Measurements from ENCODE around the gene RAB13. TPM values are rescaled to one million over a fixed set of nuclear protein-coding genes. Genes with fewer than 3 reads are reported as not detected.

Gene RAB13
- total and polyA plus RNA-seq, 2 donors (not counting 1 experiment from before 2014, with no cell fraction given): 0.09 to 9.7 TPM

- H3K9me3 ChIP-seq (ENCODE audit: control extremely low read depth in 1 of 3, control insufficient read depth in 2 of 3, insufficient read depth in 1 of 3, low read length in 2 of 3): no peaks in the 10 kb centered on the region
- H2AFZ ChIP-seq (ENCODE audit: insufficient read depth, low read depth, low read length, poor library complexity, severe bottlenecking): no peak overlapping the region
- Mint-ChIP-seq H3K9me3 (ENCODE audit: insufficient read depth) (no peaks in the 10 kb centered on the region), H3K27ac (peak overlapping the region; percentile 85), H3K4me1 (peaks cover 63% of the 10 kb centered on the region), H3K4me3 (peak overlapping the region; percentile 83), H3K27me3 (no peaks in the 10 kb centered on the region)
- no peak overlapping the region for H3K4me3 ChIP-seq (ENCODE audit: control extremely low read depth in 1 of 5, extremely low read depth in 1 of 5, insufficient read depth in 1 of 5, low read depth in 2 of 5, low read length in 4 of 5)
- H3K4me1 ChIP-seq (ENCODE audit: control insufficient read depth in 2 of 2, insufficient read depth in 2 of 2, low read length in 2 of 2): peaks cover 50 to 55% of the 10 kb centered on the region in 2 donors
- H3K27ac ChIP-seq (ENCODE audit: low read length in 2 of 2): peak overlapping the region in 1 of 2 donors; percentile 95
- peak overlapping the region; percentile 85 for H3K4me2 ChIP-seq (replicated peaks; ENCODE audit: low read depth, low read length, poor library complexity, severe bottlenecking)
- POLR2A ChIA-PET: interaction anchor here (0.9 to 9.2 kb wide), 3 partner anchors 16 to 210 kb away, joined by 3 to 115 read pairs (median 11); partner anchors contain the start of genes DENND4B and RAB13
- H4K20me1 ChIP-seq (ENCODE audit: control insufficient read depth, insufficient read depth, low read length, poor library complexity, severe bottlenecking): peaks cover 20% of the 10 kb centered on the region
- no peaks in the 10 kb centered on the region for H3K27me3 ChIP-seq (replicated peaks in 1 of 4; ENCODE audit: control extremely low read depth in 1 of 4, control insufficient read depth in 3 of 4, insufficient read depth in 4 of 4, low read length in 3 of 4)
- intact Hi-C loops (cut with micrococcal nuclease): no loop called here
- TF ChIP-seq CTCF (IDR thresholded peaks at IDR 0.05): no peak
- no peak for TF ChIP-seq EZH2 (IDR thresholded peaks at IDR 0.05; ENCODE audit: borderline replicate concordance, insufficient read depth, low read depth, low read length, poor library complexity, severe bottlenecking)
- CTCF ChIA-PET: interaction anchor here (0.9 to 7.5 kb wide), 2 partner anchors 16 to 171 kb away, joined by 3 to 65 read pairs; partner anchors contain the start of gene DENND4B
- ATAC-seq (ENCODE audit: low read depth): no peak
- WGBS (ENCODE audit: insufficient coverage): 100% methylated on average over 2 of the region's 4 CpGs
- no peak overlapping the region for H3K9ac ChIP-seq (ENCODE audit: low read length)
- peaks cover 71% of the 10 kb centered on the region for H3K79me2 ChIP-seq (ENCODE audit: control insufficient read depth, insufficient read depth, low read length)
- no peak for DNase-seq
- peaks cover 0 to 12% of the 10 kb centered on the region in 2 experiments for H3K36me3 ChIP-seq (replicated peaks in 1 of 2; ENCODE audit: control extremely low read depth in 1 of 2, control insufficient read depth in 1 of 2, extremely low read depth in 1 of 2, insufficient read depth in 2 of 2, low read length in 1 of 2)
Measured at GRCh38 chr1:153961421-153961820, 24.7 kb downstream of the RAB13 start.

- no peak for ATAC-seq (ENCODE audit: low read depth)
- DNase-seq: no peak
- Histone ChIP-seq H3K4me2 (replicated peaks; ENCODE audit: low read depth, low read length, poor library complexity, severe bottlenecking) (no peak overlapping the region), H3K4me1 (ENCODE audit: control insufficient read depth in 2 of 2, insufficient read depth in 2 of 2, low read length in 2 of 2) (peaks cover 48 to 55% of the 10 kb centered on the region in 2 donors), H3K27me3 (replicated peaks in 1 of 4; ENCODE audit: control extremely low read depth in 1 of 4, control insufficient read depth in 3 of 4, insufficient read depth in 4 of 4, low read length in 3 of 4) (no peaks in the 10 kb centered on the region), H3K4me3 (ENCODE audit: control extremely low read depth in 1 of 5, extremely low read depth in 1 of 5, insufficient read depth in 1 of 5, low read depth in 2 of 5, low read length in 4 of 5) (no peak overlapping the region), H2AFZ (ENCODE audit: insufficient read depth, low read depth, low read length, poor library complexity, severe bottlenecking) (no peak overlapping the region), H4K20me1 (ENCODE audit: control insufficient read depth, insufficient read depth, low read length, poor library complexity, severe bottlenecking) (peaks cover 33% of the 10 kb centered on the region), H3K9me3 (ENCODE audit: control extremely low read depth in 1 of 3, control insufficient read depth in 2 of 3, insufficient read depth in 1 of 3, low read length in 2 of 3) (no peaks in the 10 kb centered on the region), H3K9ac (ENCODE audit: low read length) (no peak overlapping the region), H3K27ac (ENCODE audit: low read length in 2 of 2) (no peak overlapping the region), H3K36me3 (replicated peaks in 1 of 2; ENCODE audit: control extremely low read depth in 1 of 2, control insufficient read depth in 1 of 2, extremely low read depth in 1 of 2, insufficient read depth in 2 of 2, low read length in 1 of 2) (peaks cover 0 to 12% of the 10 kb centered on the region in 2 experiments), H3K79me2 (ENCODE audit: control insufficient read depth, insufficient read depth, low read length) (peaks cover 71% of the 10 kb centered on the region)
- Mint-ChIP-seq H3K27ac (peak overlapping the region; percentile 97), H3K4me3 (no peak overlapping the region), H3K4me1 (peaks cover 63% of the 10 kb centered on the region), H3K27me3 (no peaks in the 10 kb centered on the region), H3K9me3 (ENCODE audit: insufficient read depth) (no peaks in the 10 kb centered on the region)
- intact Hi-C loops (cut with micrococcal nuclease): no loop called here
- CTCF ChIA-PET: interaction anchor here (0.9 to 5.6 kb wide), 2 partner anchors 14 to 170 kb away, joined by 3 to 47 read pairs; partner anchors contain the start of gene DENND4B
- no peak for TF ChIP-seq CTCF (IDR thresholded peaks at IDR 0.05)
- no peak for TF ChIP-seq EZH2 (IDR thresholded peaks at IDR 0.05; ENCODE audit: borderline replicate concordance, insufficient read depth, low read depth, low read length, poor library complexity, severe bottlenecking)
- WGBS (ENCODE audit: insufficient coverage): 96% methylated on average over 10 of the region's 11 CpGs
- POLR2A ChIA-PET: interaction anchor here (1.6 to 9.2 kb wide), 2 partner anchors 12 to 15 kb away, joined by 3 to 115 read pairs; partner anchors contain the start of gene DENND4B
Measured at GRCh38 chr1:153960206-153960605, 25.9 kb downstream of the RAB13 start.
